ENCODE data around the gene CNOT1. TPM values are rescaled to one million over a fixed set of nuclear protein-coding genes. Genes with fewer than 3 reads are reported as not detected.

CNOT1 gene
- total and polyA plus RNA-seq, 10 of the 15 experiments (the other 5 are each of a cell fraction or from before 2014, with no cell fraction given): 101 to 246 (median 175) TPM

DNA sequence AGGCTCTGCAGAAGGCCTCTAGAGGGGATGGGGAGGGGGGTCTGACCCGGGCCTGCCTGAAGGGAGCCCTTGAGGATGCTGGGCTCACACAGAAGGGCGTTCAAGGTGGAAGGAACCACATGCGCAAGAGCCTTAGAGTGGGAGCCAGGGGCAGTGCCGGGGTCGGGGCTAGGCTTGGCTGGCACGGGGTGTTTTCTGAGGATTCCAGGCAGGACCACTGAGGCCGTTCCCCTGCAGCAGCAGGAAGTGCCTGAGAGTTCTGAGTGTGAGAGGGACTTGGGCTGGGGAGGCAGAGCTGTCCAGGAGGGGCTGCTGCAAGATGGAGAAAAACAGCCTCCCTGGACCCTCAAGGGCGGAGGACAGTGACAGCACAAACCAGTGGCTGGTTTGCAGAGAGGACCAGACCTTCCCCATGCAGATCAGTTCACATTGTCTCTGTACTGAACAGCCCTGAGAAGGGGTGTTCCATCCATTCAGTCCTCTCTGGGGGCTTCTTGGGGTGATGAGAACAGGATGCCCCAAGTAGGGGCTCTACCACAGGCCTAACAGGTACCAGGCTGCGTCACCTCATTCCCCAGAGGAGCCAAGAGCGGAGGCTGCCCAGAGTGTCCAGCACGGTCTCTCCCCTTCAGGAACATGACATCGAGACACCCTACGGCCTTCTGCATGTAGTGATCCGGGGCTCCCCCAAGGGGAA, 126.3 kb downstream of the CNOT1 start:
- no peaks in the 10 kb centered on the region for H3K4me1 ChIP-seq (ENCODE audit: control insufficient read depth, insufficient read depth, low read length)
- WGBS (ENCODE audit: insufficient coverage, insufficient replicate concordance, low lambda C conversion rate, missing lambda C conversion rate): 44% methylated on average over 14 of the region's 14 CpGs
- no peaks in the 10 kb centered on the region for H3K79me2 ChIP-seq (ENCODE audit: control insufficient read depth, insufficient read depth, low read length)
- FAIRE-seq (no peak), ATAC-seq (no peak), DNase-seq (ENCODE audit: low read depth, low spot score) (no peak)
- no peak overlapping the region for H3K4me2 ChIP-seq (ENCODE audit: control insufficient read depth, insufficient read depth)
- H4K20me1 ChIP-seq (ENCODE audit: control insufficient read depth, insufficient read depth): no peaks in the 10 kb centered on the region
- RAD21 ChIA-PET (ENCODE audit: unreplicated experiment): no interaction called here
- POLR2A ChIA-PET: no interaction called here
- no peak for TF ChIP-seq CEBPB (IDR thresholded peaks at IDR 0.05; ENCODE audit: borderline replicate concordance in 1 of 2, low read depth in 2 of 2, low read length in 2 of 2)
- TF ChIP-seq NRF1 (conservative IDR thresholded peaks at IDR 0.05; ENCODE audit: low read depth, low read length): no peak
- no peak for TF ChIP-seq ATF7 (IDR thresholded peaks at IDR 0.05; ENCODE audit: low read depth)
- no peak for TF ChIP-seq MTA3 (IDR thresholded peaks at IDR 0.05; ENCODE audit: borderline replicate concordance, low read length)
- no peak for TF ChIP-seq NFYA (IDR thresholded peaks at IDR 0.05; ENCODE audit: borderline replicate concordance, low read depth, low read length)
- TF ChIP-seq SUZ12 (IDR thresholded peaks at IDR 0.05; ENCODE audit: unreplicated experiment): no peak
- no peak for TF ChIP-seq RELB (IDR thresholded peaks at IDR 0.05; ENCODE audit: low read depth)
- TF ChIP-seq SMC3 (IDR thresholded peaks at IDR 0.05; ENCODE audit: borderline replicate concordance, low read length): no peak
- no peak for TF ChIP-seq ZNF217 (IDR thresholded peaks at IDR 0.05)
- TF ChIP-seq, protein P1, sequence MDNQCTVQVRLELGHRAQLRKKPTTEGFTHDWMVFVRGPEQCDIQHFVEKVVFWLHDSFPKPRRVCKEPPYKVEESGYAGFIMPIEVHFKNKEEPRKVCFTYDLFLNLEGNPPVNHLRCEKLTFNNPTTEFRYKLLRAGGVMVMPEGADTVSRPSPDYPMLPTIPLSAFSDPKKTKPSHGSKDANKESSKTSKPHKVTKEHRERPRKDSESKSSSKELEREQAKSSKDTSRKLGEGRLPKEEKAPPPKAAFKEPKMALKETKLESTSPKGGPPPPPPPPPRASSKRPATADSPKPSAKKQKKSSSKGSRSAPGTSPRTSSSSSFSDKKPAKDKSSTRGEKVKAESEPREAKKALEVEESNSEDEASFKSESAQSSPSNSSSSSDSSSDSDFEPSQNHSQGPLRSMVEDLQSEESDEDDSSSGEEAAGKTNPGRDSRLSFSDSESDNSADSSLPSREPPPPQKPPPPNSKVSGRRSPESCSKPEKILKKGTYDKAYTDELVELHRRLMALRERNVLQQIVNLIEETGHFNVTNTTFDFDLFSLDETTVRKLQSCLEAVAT (IDR thresholded peaks at IDR 0.05): no peak
- TF ChIP-seq PAX5 (IDR thresholded peaks at IDR 0.05; ENCODE audit: borderline replicate concordance, low read depth, low read length): no peak
- no peak for TF ChIP-seq IRF3 (IDR thresholded peaks at IDR 0.05)
- TF ChIP-seq LARP7 (IDR thresholded peaks at IDR 0.05): no peak
- no peak for TF ChIP-seq ESRRA (IDR thresholded peaks at IDR 0.05; ENCODE audit: low read length)
- TF ChIP-seq, protein P2, sequence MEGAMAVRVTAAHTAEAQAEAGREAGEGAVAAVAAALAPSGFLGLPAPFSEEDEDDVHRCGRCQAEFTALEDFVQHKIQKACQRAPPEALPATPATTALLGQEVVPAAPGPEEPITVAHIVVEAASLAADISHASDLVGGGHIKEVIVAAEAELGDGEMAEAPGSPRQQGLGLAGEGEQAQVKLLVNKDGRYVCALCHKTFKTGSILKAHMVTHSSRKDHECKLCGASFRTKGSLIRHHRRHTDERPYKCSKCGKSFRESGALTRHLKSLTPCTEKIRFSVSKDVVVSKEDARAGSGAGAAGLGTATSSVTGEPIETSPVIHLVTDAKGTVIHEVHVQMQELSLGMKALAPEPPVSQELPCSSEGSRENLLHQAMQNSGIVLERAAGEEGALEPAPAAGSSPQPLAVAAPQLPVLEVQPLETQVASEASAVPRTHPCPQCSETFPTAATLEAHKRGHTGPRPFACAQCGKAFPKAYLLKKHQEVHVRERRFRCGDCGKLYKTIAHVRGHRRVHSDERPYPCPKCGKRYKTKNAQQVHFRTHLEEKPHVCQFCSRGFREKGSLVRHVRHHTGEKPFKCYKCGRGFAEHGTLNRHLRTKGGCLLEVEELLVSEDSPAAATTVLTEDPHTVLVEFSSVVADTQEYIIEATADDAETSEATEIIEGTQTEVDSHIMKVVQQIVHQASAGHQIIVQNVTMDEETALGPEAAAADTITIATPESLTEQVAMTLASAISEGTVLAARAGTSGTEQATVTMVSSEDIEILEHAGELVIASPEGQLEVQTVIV (IDR thresholded peaks at IDR 0.05; ENCODE audit: borderline replicate concordance, partially characterized antibody): no peak
- CTCF ChIA-PET: no interaction called here
- no peaks in the 10 kb centered on the region for H3K36me3 ChIP-seq (ENCODE audit: control insufficient read depth in 2 of 2, insufficient read depth in 2 of 2, low read length in 1 of 2)
- no peak overlapping the region for H3K4me3 ChIP-seq
- in situ Hi-C loops (cut with MboI): loop anchor here (25.0 kb wide), 1 partner anchor 234 kb away; the partner anchor contains the start of gene GOT2
- no peak overlapping the region for H3K9ac ChIP-seq (ENCODE audit: control insufficient read depth, insufficient read depth, low read length)
- H3K9me3 ChIP-seq (replicated peaks; ENCODE audit: control insufficient read depth, insufficient read depth, low read length): no peaks in the 10 kb centered on the region
- no TSS peak for BruUV-seq (replicated peaks)
- SMC1A ChIA-PET (ENCODE audit: uncharacterized antibody, unreplicated experiment): no interaction called here
- peaks cover 0 to 5% of the 10 kb centered on the region in 2 experiments; a peak in 1 of 4 replicates for H3K27me3 ChIP-seq (replicated peaks in 1 of 2; ENCODE audit: control insufficient read depth in 2 of 2, insufficient read depth in 2 of 2, low read length in 1 of 2)
- H2AFZ ChIP-seq (ENCODE audit: control insufficient read depth, low read depth, low read length): no peak overlapping the region
- intact Hi-C loops (cut with micrococcal nuclease; ENCODE audit: unreplicated experiment): loop anchor here (5.0 kb wide), 1 partner anchor 234 kb away; no protein-coding TSS in a partner anchor
- no peak overlapping the region for H3K27ac ChIP-seq (ENCODE audit: control insufficient read depth, insufficient read depth)
